HG03175 (cell line): ENCODE results near the gene BIN1.
A peak's percentile ranks its signal among the peaks of the same experiment; 100 is the strongest.

Experiments
- ATAC-seq: cut with Tn5 transposase; IDR thresholded peaks from one replicate; pipeline ENCODE4 v1.9.1; 2021; ENCODE audit warnings: mild to moderate bottlenecking, moderate library complexity; ENCODE audit not compliant: unreplicated experiment

BIN1 gene

DNA sequence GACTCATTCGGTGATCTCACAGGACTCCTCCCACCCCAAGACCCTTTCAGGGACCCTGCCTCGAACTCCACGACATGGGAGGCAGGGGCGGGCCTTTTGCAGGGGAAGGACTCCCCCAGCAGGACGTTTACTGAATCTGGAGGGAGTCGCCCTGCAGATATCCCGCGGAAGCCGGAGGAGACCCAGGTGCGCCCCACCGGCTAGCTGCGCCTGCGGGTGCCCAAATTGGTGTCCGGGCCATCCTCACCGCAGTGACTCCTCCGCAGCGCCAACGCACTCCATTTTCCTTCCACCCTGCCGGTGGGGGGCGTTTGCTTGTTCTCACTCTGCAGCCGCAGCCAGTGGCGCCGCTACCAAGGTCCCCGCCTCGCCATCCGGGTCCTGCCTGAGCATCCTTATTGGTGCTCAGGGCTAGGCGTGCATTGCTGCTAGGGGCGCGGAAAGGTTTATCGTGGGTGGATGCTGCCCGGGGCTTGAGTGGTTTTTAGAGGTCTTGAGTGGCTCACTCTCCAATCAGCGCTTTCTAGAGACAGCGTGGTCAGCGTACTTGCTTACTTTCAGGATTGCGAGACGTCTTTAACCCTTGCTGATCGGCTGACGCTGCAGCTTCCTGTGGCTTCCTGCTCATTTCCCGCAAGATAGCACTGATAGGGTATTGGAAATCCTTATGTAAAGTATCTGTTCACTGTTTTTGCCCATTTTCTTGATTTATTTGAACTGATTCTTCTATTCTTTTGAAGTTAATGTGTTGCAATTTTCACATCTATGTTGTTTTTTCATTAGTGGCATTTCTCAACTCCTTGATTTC lies 81.4 kb downstream of the BIN1 start:
- peak; percentile 98 for ATAC-seq

DNA sequence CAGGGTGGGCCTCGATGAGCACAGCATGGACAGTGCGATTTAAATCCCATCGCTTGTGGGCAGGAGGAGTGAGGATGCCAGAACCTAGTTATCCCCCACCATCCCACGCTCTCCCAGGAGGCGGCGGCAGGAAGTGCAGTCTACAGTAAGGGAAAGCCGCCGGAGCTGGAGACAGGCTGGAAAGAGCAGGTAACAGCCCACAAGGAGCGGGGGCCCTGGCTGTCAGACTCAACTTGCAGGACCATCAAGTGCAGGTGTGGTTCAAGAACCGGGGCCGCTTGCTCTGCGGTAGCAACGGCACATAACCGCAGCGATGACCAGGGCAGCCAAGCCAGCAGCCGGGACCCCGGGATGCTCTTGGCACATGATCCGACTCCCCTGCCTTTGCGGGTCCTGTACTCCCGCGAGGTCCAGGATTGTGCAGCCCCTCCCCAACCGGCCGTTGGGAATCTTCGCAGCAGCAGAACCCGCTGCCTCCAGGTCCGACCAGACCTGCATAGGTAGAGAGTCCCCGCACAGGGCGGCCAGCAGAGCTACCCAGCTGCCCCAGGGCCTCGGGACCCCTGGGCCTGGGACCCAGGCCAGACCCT lies 82.1 kb downstream of the BIN1 start:
- peak; percentile 16 for ATAC-seq

DNA sequence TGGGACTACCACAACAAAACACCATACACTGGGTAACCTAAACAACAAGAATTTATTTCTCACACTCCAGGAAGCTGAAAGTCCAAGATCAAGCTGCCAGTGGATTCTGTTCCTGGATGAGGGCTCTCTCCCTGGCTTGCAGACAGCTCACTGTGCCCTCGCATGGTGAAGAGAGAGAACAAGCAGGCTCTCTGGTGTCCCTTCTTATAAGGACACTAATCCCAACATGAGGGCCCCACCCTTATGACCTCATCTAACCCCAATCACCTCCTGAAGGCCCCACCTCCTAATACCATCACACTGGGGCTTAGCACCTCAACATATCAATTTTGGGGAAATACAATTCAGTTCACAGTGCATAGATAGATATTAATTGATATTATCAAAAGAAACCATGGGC lies 83.5 kb downstream of the BIN1 start:
- ATAC-seq, result no peak

DNA sequence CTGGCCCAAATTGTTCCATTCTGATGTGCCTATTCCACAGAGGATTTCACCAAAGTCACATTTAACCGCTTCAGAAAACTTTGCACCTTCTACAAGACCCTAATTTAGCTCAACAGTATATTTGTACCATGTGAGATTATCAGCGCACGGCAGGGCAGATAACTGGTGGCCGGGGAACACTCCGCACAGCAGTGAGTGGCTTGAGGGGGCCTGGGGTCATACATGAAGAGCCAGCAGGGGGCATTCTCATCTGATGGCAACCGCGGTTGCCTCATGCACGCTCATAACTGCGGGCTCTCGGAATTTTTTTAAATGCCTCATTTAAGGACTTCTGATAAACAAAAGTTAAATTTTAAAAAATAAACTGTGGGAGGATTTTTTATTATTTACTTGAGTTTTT lies 84.1 kb downstream of the BIN1 start:
- ATAC-seq, result no peak

DNA sequence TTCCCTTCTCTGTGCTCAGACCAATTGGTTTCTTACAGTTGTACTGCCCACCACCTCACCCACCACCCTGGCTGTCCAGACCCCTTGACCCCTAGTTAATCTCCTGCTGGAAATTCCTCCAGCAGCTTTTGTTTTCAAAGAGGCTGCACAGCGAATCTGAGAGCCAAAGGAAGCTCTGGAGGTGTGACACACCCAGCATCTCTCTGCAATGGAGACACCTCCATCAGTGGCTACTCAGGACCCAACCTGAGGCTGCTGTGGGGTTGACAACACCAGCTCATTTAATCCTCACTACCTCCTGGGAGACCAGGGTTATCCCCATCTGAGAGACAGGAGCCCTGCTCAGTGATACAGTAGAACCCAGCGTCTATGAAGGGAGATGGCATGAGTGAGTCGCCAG lies 86.4 kb downstream of the BIN1 start:
- ATAC-seq, result no peak

DNA sequence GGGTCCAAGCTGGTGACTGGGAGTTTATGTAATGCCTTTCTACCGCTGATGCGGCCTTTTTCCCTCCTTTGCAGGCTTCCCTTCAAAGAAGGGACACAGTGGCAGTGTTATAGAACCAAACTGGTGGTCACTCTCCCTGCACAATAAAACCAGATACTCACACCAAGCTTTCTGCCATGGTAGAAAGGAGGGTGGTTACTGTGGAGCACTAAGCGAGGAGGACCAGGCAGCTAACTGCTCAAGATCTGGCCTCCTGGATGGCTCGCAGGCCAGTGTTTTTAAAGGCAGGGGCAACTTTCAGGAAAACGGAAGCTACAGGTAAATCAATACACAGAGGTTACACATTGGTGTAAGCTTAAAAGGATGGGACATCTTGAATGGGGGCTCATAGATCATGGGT lies 89.4 kb downstream of the BIN1 start:
- no peak for ATAC-seq

DNA sequence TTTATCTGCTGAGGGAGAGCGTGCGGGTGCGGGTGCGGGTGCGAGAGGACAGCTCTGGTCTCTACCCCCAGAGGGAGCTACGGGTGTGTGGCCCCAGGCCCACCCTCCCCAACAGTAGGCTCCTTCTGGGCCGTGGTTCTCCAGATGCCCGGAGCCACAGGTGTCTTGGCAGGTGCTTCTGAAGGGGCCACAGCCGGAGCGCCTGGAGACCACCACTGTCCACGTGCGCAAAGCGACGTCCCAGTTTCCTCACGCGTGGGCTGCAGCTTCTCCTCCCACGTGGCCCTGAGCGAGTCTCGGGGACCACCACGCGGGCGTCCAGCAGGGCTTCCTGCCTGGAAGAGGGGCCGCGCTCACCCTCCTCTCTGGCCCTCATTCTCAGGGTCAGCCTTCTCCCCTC lies 90.6 kb downstream of the BIN1 start:
- no peak for ATAC-seq

DNA sequence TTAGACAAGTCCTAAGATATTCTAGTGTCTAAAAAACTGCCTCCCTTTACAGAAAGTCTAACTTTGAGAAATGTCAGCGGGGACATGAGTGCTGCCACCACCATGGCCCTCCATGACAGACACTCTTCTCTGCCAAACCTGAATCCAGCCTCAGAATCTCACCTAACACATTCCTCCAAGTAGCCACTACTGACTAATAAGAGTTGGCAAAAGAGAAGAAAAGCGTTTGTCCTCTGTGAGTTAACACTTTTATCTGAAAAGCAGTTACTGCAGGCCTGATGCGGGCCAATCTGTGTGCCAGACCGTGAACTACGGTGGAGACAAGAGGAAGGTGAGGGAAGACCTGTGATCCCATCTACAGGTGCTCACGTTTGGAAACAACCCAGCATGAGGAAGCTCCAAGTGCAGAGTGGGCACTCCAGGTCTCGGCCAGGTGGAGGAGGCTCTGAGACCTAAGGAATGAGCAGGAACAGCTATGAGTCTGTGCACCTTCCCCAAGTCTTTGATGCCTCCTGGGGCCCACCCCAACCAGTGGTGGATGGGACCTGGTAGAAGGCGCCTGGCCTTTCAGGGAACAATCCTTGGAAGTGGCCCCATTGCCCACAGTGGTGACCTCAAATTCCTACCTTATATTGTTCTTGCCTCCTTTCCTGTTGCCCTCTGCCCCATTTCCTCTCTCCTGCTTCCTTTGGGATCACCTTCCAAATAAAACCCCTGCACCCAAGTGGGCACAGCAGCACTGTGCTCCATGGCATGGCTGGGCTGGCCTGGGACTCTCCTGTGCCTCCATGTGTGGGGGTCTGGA lies 91.6 kb downstream of the BIN1 start:
- no peak for ATAC-seq

DNA sequence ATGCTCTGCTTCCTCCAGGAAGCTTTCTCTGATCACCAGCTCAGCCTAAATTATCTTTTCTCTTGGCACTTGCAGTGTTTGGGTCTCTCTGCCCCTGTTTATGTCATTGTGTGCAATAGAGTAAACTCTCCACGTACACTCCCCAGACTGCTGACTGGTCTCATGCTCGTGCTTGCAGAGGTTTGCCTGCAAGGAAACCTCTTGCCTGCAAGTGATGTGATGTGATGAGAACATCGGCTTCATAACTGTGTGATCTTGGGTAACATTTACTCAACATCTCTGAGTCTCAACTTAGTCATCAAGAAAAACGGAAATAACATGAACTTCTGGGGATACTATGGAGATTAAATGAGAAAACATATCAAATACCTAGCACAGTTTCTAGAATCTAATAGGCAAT lies 92.3 kb downstream of the BIN1 start:
- ATAC-seq, result no peak

DNA sequence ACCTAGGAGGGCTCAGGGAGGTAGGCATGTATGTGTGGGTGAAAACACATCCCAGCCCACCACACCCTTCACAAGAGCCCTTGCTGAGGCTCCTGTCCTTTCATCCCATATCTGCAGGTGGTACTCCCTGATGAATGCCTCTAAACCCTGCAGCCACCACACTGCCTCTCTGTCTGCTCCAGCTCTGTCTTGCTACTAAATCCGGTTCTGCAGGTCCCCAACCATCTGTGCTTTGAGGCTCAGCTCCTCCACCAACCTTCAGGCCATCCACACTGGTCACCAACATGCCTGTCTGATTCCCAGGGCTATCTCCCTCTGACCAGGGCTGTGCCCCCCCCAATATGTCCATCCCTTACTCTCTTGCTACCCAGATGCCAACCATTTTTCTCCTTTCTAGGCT lies 92.7 kb downstream of the BIN1 start:
- ATAC-seq, result no peak

DNA sequence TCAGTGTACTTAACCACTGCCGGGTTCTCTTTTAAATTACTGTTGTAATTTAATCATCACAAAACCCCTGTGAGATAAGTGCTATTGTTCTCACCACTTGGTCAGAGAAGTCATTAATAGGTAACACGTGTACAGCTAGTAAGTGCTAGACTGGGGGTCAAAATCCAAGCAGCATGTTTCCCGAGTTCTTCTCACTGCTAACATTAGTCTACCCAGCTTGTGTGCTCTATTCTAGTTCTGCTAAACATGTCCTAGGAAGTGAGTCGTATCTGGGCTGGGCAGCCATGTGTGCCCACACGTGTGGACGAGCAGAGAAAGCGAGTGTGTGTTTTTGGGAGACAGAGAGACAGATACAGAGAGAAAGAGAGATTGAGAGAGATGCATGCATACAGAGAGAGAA lies 94.1 kb downstream of the BIN1 start:
- ATAC-seq, result no peak

DNA sequence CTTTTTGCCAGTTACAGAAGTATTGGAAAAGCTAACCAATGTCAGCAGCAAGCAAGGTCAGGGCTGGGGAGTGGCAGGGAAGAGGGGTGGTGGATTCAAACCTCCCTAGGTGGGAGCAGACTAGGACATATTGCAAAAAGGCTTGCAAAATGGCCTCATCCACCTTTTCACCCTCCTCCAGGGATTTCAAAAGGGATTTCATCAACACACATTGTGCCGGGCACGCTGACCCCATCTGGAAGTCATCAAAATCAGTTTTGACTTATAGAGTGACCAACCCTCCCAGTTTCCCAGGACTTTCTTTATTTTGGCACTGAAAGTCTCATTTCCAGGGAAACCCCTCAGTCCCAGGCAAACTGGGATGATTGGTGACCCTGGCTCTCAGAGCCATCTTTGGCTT lies 94.7 kb downstream of the BIN1 start:
- ATAC-seq, result no peak

DNA sequence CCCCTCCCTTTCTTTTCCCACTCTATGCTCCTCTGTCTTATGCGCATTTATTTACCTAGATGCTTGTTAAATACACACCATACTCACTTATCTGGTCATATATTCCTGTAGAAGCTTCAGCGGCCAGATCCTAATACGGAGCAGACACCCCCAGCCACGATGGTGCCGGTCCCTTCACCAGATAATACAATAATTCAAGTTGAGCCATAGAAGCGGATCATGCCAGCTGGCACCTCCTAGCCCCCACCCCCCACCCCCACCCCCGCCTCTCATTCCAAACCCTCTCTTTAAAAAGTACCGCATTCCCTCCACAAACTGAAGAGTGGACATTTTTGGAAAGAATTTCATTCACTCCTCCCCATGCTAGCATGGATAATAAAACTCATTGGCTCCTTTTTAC lies 95.2 kb downstream of the BIN1 start:
- ATAC-seq, result no peak

DNA sequence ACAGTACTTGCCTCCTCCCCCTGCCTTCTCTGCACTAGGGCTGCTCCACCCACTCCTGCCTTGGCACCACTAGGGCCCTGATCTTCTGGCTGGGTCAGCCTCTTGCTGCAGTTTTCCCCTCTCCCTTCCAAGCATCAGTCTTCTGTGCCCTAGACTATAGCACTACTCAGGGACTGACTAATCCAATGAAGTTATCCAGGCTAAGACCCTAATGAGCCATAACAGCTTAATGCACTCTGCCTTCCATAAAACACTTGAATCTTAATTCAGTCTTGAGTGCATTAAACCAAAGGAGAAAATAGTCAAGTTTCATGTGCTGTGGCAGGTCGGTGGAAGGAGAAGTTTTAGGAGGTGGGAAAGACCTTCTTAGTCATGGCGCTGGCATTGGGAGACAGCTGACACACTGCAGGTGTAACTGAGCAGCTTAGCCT lies 95.7 kb downstream of the BIN1 start:
- no peak for ATAC-seq

DNA sequence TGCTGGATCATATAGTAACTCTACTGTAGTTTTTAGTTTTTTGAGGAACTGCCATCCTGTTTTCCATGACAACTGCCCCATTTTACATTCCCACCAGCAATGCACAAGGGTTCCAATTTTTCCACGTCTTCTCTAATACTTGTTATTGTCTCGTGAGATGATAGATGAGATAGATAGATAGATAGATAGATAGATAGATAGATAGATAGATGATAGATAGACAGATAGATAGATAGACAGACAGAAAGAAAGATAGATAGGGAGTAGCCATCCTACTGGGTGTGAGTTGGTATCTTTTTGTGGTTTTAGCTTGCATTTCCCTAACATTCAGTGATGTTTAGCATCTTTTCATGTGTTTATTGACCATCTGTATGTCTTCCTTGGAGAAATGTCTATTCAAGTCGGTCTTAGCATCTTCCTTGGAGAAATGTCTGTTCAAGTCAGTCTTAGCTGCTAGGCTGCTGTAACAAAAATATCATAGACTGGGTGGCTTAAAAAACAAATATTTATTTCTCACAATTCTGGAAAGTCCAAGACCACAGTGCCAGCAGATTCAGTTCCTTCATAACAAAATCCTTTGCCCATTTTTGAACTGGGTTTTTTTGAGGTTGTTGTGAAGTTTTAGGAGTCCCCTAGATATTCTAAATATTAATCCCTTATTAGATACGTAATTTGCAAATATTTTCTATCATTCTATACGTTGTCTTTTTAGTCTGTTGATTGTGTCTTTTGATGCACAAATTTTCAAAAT lies 98.5 kb downstream of the BIN1 start:
- ATAC-seq, result no peak

DNA sequence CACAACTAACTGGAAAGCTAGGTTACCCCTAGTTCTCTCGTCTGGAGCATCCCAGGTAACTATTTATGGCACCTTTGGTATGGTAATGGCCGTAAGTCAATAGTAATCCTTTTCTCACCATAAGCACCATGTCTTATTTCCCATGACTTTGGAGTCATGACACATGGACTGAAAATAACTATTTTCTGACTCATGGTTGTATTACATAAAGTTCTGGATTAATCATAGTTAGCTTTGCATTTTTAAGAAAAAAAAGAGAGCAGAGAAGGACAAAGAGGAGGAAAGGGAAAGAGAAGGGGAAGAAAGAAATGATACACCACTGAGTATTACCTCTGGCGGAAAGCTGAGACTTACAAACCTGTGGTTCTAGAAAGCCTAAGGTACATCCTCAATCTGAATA lies 99.3 kb downstream of the BIN1 start:
- no peak for ATAC-seq

DNA sequence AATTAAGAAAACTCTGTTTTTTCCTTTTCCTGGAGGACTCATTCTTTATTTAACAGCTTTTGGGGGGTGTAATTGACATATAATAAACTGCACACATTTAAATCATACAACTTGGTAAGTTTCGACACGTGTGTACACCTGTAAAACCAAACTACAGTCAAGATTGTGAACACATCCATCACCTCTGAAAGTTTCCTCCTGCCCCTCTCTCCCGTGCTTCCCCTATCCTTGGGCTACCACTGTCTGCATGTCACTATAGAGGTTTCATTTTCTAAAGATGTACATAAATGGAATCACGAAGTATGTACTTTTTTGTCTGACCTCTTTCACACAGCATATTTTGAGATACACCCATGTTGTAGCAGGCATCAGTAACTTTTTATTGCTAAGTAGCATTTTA lies 100.0 kb downstream of the BIN1 start:
- no peak for ATAC-seq

DNA sequence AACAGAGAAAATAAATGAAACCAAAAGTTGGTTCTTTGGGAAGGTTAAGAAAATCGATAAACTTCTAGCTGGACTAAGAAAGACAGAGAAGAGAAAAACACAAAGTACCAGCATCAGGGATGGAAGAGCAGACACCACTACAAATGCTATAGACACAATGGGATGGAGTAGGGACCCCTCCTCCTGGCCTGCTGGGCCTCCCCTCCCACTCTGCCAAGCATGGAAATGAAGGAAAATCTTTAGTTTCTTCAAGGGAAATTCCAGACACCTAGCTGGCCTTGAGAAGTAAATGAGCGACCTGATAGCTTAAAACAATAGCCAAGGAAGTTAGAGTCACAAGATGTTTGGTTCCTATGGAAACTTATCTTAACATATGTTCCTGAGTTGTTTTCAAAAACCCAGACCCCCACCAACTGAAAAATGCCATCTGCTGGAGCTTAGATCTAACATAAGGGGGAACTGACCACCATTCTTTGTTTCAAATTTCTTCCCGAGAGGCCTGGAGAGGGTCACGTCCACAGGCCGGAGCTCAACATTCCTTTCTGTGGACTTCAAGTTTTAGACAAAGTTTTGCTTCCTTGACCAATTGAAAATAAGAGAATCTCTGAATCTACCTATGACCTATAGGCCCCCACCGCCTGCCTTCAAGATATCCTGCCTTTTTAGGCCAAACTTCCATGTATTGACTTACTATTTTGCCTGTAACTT lies 101.9 kb downstream of the BIN1 start:
- no peak for ATAC-seq

DNA sequence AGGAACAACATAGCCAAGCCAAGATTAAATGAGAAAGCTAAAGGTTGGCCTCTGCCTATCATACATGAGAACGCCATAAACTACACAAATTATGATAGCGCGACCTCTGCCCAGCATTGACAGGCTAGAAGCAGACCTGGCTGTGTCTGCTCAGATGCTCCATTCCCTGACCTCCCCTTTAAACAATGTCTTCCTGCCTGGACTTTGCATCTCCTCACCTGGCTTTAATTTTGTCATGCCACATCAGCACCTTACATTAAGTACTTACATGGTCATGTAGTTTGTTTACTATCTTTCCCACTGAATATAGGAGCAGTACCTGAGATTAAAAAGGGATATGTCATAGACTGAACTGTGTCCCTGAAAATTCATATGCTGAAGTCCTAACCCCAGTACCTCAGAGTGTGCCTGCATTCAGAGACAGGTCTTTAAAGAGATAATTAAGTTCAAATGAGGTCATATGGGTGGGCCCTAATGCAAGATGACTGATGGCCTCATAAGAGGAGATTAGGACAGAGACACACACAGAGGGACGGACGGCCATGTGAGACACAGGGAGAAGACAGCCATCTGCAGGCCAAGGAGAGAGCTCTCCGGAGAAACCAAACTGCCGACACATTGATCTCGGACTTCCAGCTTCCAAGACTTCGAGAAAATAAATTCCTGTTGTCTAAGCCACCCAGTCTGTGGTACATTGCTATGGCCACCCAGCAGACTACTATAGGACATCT lies 103.7 kb downstream of the BIN1 start:
- ATAC-seq, result no peak

DNA sequence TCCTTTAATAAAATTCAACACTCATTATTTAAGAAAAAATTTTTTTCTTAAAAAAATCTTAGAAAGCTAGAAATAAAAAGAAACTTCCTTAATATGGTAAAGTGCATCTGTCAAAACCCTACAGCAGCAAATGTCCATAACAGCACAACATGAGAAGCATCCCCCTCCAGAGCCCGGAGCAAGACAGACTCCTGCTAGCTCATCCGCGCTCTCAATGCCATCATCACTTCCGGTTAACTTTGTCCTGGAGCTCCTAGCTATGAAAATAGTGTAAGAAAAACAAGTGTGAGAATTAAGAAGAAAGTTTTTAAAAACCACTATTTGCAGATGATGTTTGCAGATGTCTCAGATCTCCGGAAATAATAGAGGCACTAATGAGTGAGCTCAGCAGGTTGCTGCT lies 105.2 kb downstream of the BIN1 start:
- ATAC-seq, result no peak
